K562 (cell line): ENCODE data around the gene SH2D3A. TPM values are rescaled to one million over a fixed set of nuclear protein-coding genes. Genes with fewer than 3 reads are reported as not detected.

Experiments
- ATAC-seq: fragments of 200-7000 bp; cut with Tn5 transposase; 3 replicates; pipeline ENCODE4 v1.9.1; 2020; ENCODE audit warnings: moderate library complexity
- BruUV-seq: library from RNA; stranded (reverse); fragments of 400-500 nt; replicated peaks from 2 replicates; lab custom pipeline; 2021; lab: Mats Ljungman, UMichigan
- CTCF ChIA-PET: fragments of 300-600 bp; formaldehyde crosslinking; extraction: SDS; loops from one replicate; lab custom pipeline; 2021; ENCODE audit warnings: low intra/inter-chr PET ratio; lab: Yijun Ruan, JAX
- POLR2A ChIA-PET: fragments of 300-600, 350-650 bp; sonication (Branson Sonifier 250); formaldehyde crosslinking; extraction: SDS; loops from one replicate; lab custom pipeline; 2021; ENCODE audit warnings: antibody characterized with exemption, inconsistent platforms; lab: Yijun Ruan, JAX
- DNase-seq, 4 experiments: peaks; one replicate each; pipeline versions ENCODE4 v3.0.0 to v3.0.0-alpha.2; 2011 to 2018; ENCODE audit warnings: low spot score in 3 of 4, mixed read lengths in 3 of 4; ENCODE audit errors: extremely low read depth in 1 of 4
- FAIRE-seq: peaks from 2 replicates; lab custom pipeline; 2011; peaks lifted over from hg19 to GRCh38; lab: Jason Lieb, UNC
- H2AFZ ChIP-seq: 2 replicates; pipeline ENCODE4 v1.6.0; 2011; ENCODE audit warnings: low read depth, low read length, control low read depth, inconsistent platforms
- H3K27ac ChIP-seq: fragments of 200-600 bp; 3 replicates; pipeline ENCODE4 v1.8.0; 2011; ENCODE audit warnings: low read depth, mild to moderate bottlenecking, control low read depth, inconsistent platforms, low read length, moderate library complexity, mixed read lengths; ENCODE audit errors: extremely low read depth
- H3K27me3 ChIP-seq, 2 experiments: fragments of 300-600 bp in 1 of 2; 2 replicates in 1 of 2; 3 replicates in 1 of 2; pipeline versions ENCODE4 v1.6.0 to v1.8.0; 2011; ENCODE audit warnings: inconsistent platforms in 2 of 2, low read length in 2 of 2, mild to moderate bottlenecking in 1 of 2, mixed read lengths in 1 of 2, moderate library complexity in 1 of 2; ENCODE audit not compliant: control insufficient read depth in 2 of 2, insufficient read depth in 2 of 2
- H3K36me3 ChIP-seq: fragments of 300-600 bp; 3 replicates; pipeline ENCODE4 v1.8.0; 2011; ENCODE audit warnings: mild to moderate bottlenecking, low read length, inconsistent platforms; ENCODE audit not compliant: control insufficient read depth, insufficient read depth
- H3K4me1 ChIP-seq, 2 experiments: fragments of 200-600 bp in 1 of 2; replicated peaks in 1 of 2; 2 replicates in 1 of 2; 3 replicates in 1 of 2; pipeline versions ENCODE4 v1.5.1 to v1.8.0; 2011; ENCODE audit warnings: inconsistent platforms in 2 of 2, low read length in 2 of 2, mild to moderate bottlenecking in 1 of 2, mixed read lengths in 1 of 2, moderate library complexity in 1 of 2; ENCODE audit not compliant: control insufficient read depth in 2 of 2, insufficient read depth in 2 of 2
- H3K4me2 ChIP-seq: 2 replicates; pipeline ENCODE4 v1.6.1; 2011; ENCODE audit warnings: low read length, control low read depth, inconsistent platforms, mixed read lengths; ENCODE audit not compliant: insufficient read depth
- H3K4me3 ChIP-seq: fragments of 200-600 bp; sonication (generic), shearing (Covaris generic); 2 replicates; pipeline ENCODE4 v1.5.1; 2016; ENCODE audit warnings: control low read depth, inconsistent platforms
- H3K79me2 ChIP-seq: fragments of 200-600 bp; 3 replicates; pipeline ENCODE4 v1.8.0; 2011; ENCODE audit warnings: low read length, inconsistent platforms; ENCODE audit not compliant: control insufficient read depth, insufficient read depth
- H3K9ac ChIP-seq, 2 experiments: 2 replicates each; pipeline versions ENCODE4 v1.6.0 to v1.6.1; 2011; ENCODE audit warnings: low read depth in 2 of 2, low read length in 2 of 2, control low read depth in 1 of 2, inconsistent platforms in 1 of 2, mild to moderate bottlenecking in 1 of 2, mixed read lengths in 1 of 2; ENCODE audit not compliant: insufficient read depth in 1 of 2
- H3K9me1 ChIP-seq: one replicate; pipeline ENCODE4 v1.6.0; 2011; ENCODE audit warnings: inconsistent platforms, mild to moderate bottlenecking, low read length, moderate library complexity; ENCODE audit not compliant: control insufficient read depth, insufficient read depth
- H3K9me3 ChIP-seq: replicated peaks from 2 replicates; pipeline ENCODE4 v1.5.1; 2011; ENCODE audit warnings: low read depth, low read length, inconsistent platforms; ENCODE audit not compliant: control insufficient read depth, insufficient read depth
- H4K20me1 ChIP-seq: replicated peaks from 2 replicates; pipeline ENCODE4 v1.6.1; 2011; ENCODE audit warnings: low read length, inconsistent platforms, mixed read lengths; ENCODE audit not compliant: control insufficient read depth, insufficient read depth
- BCOR ChIP-seq: fragments of 450-650 bp; IDR thresholded peaks from 2 replicates; pipeline ENCODE4 v1.6.1; 2016
- CBX2 ChIP-seq: fragments of 200-600 bp; sonication (generic); IDR thresholded peaks from one replicate; pipeline ENCODE4 v1.6.1; 2012; ENCODE audit warnings: mild to moderate bottlenecking, low read length, inconsistent platforms; ENCODE audit not compliant: insufficient read depth, poor library complexity, severe bottlenecking
- CBX5 ChIP-seq: IDR thresholded peaks from 2 replicates; pipeline ENCODE4 v1.6.1; 2014; ENCODE audit warnings: low read depth, borderline replicate concordance
- CUX1 ChIP-seq: fragments of 200-800 bp; sonication (Bioruptor generic); IDR thresholded peaks from 2 replicates; pipeline ENCODE4 v1.6.1; 2016; ENCODE audit warnings: missing genetic modification characterization, missing compliant biosample characterization
- E4F1 ChIP-seq: fragments of 250-450 bp; sonication (Bioruptor Pico); IDR thresholded peaks from 2 replicates; pipeline ENCODE4 v1.5.0; 2021; ENCODE audit warnings: mild to moderate bottlenecking, borderline replicate concordance
- HMBOX1 ChIP-seq: sonication (generic); IDR thresholded peaks from 2 replicates; pipeline ENCODE4 v1.6.1; 2016
- HMG20A ChIP-seq: fragments of 450-650 bp; formaldehyde crosslinking; conservative IDR thresholded peaks from 2 replicates; pipeline ENCODE4 v1.4.0; 2020; ENCODE audit warnings: mild to moderate bottlenecking, mixed read lengths
- KHSRP ChIP-seq: fragments of 450-650 bp; IDR thresholded peaks from 2 replicates; pipeline ENCODE4 v1.6.1; 2017
- PML ChIP-seq: IDR thresholded peaks from 2 replicates; pipeline ENCODE4 v1.6.1; 2012; ENCODE audit warnings: low read length, inconsistent platforms
- PRDM10 ChIP-seq: fragments of 450-650 bp; IDR thresholded peaks from 2 replicates; pipeline ENCODE4 v1.6.1; 2018; ENCODE audit not compliant: partially characterized antibody
- TGIF2 ChIP-seq: sonication (generic); formaldehyde crosslinking; IDR thresholded peaks from 2 replicates; pipeline ENCODE4 v1.8.1; 2022; ENCODE audit warnings: mild to moderate bottlenecking, missing genetic modification reagents, moderate library complexity
- WGBS: fragments of 100-300 bp; shearing (Covaris generic); methylation state at CpG from one replicate; pipeline ENCODE4 v1.1.6; 2016; ENCODE audit warnings: low coverage, mixed read lengths; ENCODE audit not compliant: insufficient coverage; ENCODE audit errors: missing lambda C conversion rate; 5-methylcytosine and 5-hydroxymethylcytosine counted together
- in situ Hi-C: fragments of 300-500 bp; cut with MboI; formaldehyde crosslinking; loops from 4 replicates; pipeline ENCODE4 v1.15.0; 2018; ENCODE audit warnings: inconsistent platforms, mixed read lengths
- intact Hi-C: fragments of 100-400 bp; cut with micrococcal nuclease; formaldehyde crosslinking; loops from 2 replicates; pipeline ENCODE4 v1.14.2; 2022
- polyA plus RNA-seq, 8 experiments: library from polyadenylated mRNA; depleted of rRNA in 4 of 8; stranded (reverse) in 5 of 8; unstranded in 3 of 8; fragments of >200 nt; fragmentation: Nextera tagmentation in 2 of 8; fragmentation: Illumina TruSeq in 1 of 8; extraction: Ambion mirVana in 2 of 8; extraction: Trizol in 1 of 8; gene quantifications; 2 replicates each; pipeline versions ENCODE4 v1.2.1 to v1.2.3, GENCODE V29; 2011 to 2014; ENCODE audit warnings: inconsistent platforms in 1 of 8, missing spikeins in 1 of 8
- total RNA-seq, 7 experiments: library from RNA; depleted of rRNA in 6 of 7; stranded (reverse); fragments of >200 nt in 6 of 7; fragmentation: Illumina TruSeq in 2 of 7; extraction: Trizol in 2 of 7; gene quantifications; 2 replicates each; pipeline versions ENCODE4 v1.2.1 to v1.2.3, GENCODE V29; 2011 to 2021; ENCODE audit warnings: low replicate concordance in 1 of 7

Gene SH2D3A
- total and polyA plus RNA-seq, 9 of the 15 experiments (the other 6 are each of a cell fraction or from before 2014, with no cell fraction given): 0.75 to 26.3 (median 8.9) TPM

GRCh38 chr19:6728346-6728745 lies 38.9 kb downstream of the SH2D3A start:
- 36% methylated on average over 8 of the region's 8 CpGs for WGBS
- no peak overlapping the region for H3K4me3 ChIP-seq
- H4K20me1 ChIP-seq: no peaks in the 10 kb centered on the region
- H3K9me3 ChIP-seq: no peaks in the 10 kb centered on the region
- ChIA-PET CTCF (no interaction called here), POLR2A (interaction anchor here (0.6 kb wide), 1 partner anchor 61 kb away, joined by 3 read pairs; no protein-coding TSS in a partner anchor)
- no peak overlapping the region for H2AFZ ChIP-seq
- H3K79me2 ChIP-seq: no peaks in the 10 kb centered on the region
- no peaks in the 10 kb centered on the region for H3K9me1 ChIP-seq
- no peak overlapping the region; the same call in 2 of the 3 replicates for H3K27ac ChIP-seq
- no peak overlapping the region for H3K9ac ChIP-seq
- H3K27me3 ChIP-seq: no peaks in the 10 kb centered on the region
- intact Hi-C loops: no loop called here
- H3K36me3 ChIP-seq: no peaks in the 10 kb centered on the region
- H3K4me1 ChIP-seq: peaks cover 5 to 46% of the 10 kb centered on the region in 2 experiments; a peak in 4 of 5 replicates
- ATAC-seq (no peak), FAIRE-seq (no peak), DNase-seq (no peak)
- no peak overlapping the region for H3K4me2 ChIP-seq
- BruUV-seq: no TSS peak
- in situ Hi-C loops: no loop called here
- TF ChIP-seq HMBOX1 (no peak), PML (no peak), CBX2 (no peak), BCOR (no peak), PRDM10 (peak; percentile 22), TGIF2 (CRISPR knock-in tag) (no peak), KHSRP (no peak), CBX5 (no peak), E4F1 (no peak), HMG20A (no peak), CUX1 (CRISPR knock-in tag) (no peak)
